Femur (tissue), 1 donor: ENCODE results near the gene MTHFD1L.
"Not testable (repeated sequence)": the region's sequence is repeated elsewhere in the genome, so short reads cannot be mapped to it uniquely, and the experiment has no call there.

Source experiments
- DNase-seq: peaks from one replicate; pipeline ENCODE4 v3.0.0-alpha.2; 2017

The MTHFD1L gene

GRCh38 chr6:151101816-151102694 is 236.6 kb downstream of the MTHFD1L start:
- no peak for DNase-seq

- peak; percentile 57 for DNase-seq
These were observed 237.8 kb downstream of the MTHFD1L start for GRCh38 chr6:151103266-151103665.

GRCh38 chr6:151107897-151108427 is 242.5 kb downstream of the MTHFD1L start:
- DNase-seq: no peak

GRCh38 chr6:151108548-151108947 is 243.0 kb downstream of the MTHFD1L start:
- DNase-seq: no peak

- no peak for DNase-seq
These were observed 243.9 kb downstream of the MTHFD1L start for GRCh38 chr6:151109361-151109760.

- peak; percentile 42 for DNase-seq
These were observed 244.5 kb downstream of the MTHFD1L start for GRCh38 chr6:151109869-151110575.

- no peak for DNase-seq
These were observed 245.0 kb downstream of the MTHFD1L start for GRCh38 chr6:151110576-151110905.

GRCh38 chr6:151111670-151112069 is 246.2 kb downstream of the MTHFD1L start:
- no peak for DNase-seq

GRCh38 chr6:151112130-151112529 is 246.6 kb downstream of the MTHFD1L start:
- no peak for DNase-seq

- DNase-seq: not testable (repeated sequence)
These were observed 247.4 kb downstream of the MTHFD1L start for GRCh38 chr6:151112884-151113283.

- no peak for DNase-seq
These were observed 248.1 kb downstream of the MTHFD1L start for GRCh38 chr6:151113641-151114040.

- DNase-seq: no peak
These were observed 253.1 kb downstream of the MTHFD1L start for GRCh38 chr6:151118461-151119123.

- no peak for DNase-seq
These were observed 254.5 kb downstream of the MTHFD1L start for GRCh38 chr6:151119823-151120524.

- DNase-seq: peak; percentile 60
These were observed 256.4 kb downstream of the MTHFD1L start for GRCh38 chr6:151121900-151122299.

GRCh38 chr6:151123641-151124040 is 258.1 kb downstream of the MTHFD1L start:
- not testable (repeated sequence) for DNase-seq

- not testable (repeated sequence) for DNase-seq
These were observed 259.7 kb downstream of the MTHFD1L start for GRCh38 chr6:151125242-151125641.

- not testable (repeated sequence) for DNase-seq
These were observed 260.3 kb downstream of the MTHFD1L start for GRCh38 chr6:151125651-151126416.

GRCh38 chr6:151126417-151126724 is 260.9 kb downstream of the MTHFD1L start:
- DNase-seq: not testable (repeated sequence)

- DNase-seq: not testable (repeated sequence)
These were observed 261.8 kb downstream of the MTHFD1L start for GRCh38 chr6:151127133-151127798.

- DNase-seq: no peak
These were observed 263.4 kb downstream of the MTHFD1L start for GRCh38 chr6:151128763-151129370.

- no peak for DNase-seq
These were observed 264.8 kb downstream of the MTHFD1L start for GRCh38 chr6:151130329-151130728.
